Neuron (in vitro differentiated cells): ENCODE results near the gene SRR.
"Not testable (repeated sequence)": the region's sequence is repeated elsewhere in the genome, so short reads cannot be mapped to it uniquely, and the experiment has no call there.

Experiments
- H2AFZ ChIP-seq: one replicate; pipeline ENCODE4 v1.6.1; 2013; ENCODE audit warnings: low read depth, mild to moderate bottlenecking, inconsistent platforms, low read length, moderate library complexity
- H3K27me3 ChIP-seq: one replicate; pipeline ENCODE4 v1.6.1; 2013; ENCODE audit warnings: low read length; ENCODE audit not compliant: insufficient read depth
- H3K36me3 ChIP-seq: one replicate; pipeline ENCODE4 v1.6.1; 2013; ENCODE audit warnings: low read length; ENCODE audit not compliant: insufficient read depth
- H3K4me1 ChIP-seq: one replicate; pipeline ENCODE4 v1.6.1; 2013; ENCODE audit warnings: low read length; ENCODE audit not compliant: insufficient read depth
- H3K4me3 ChIP-seq: 2 replicates; pipeline ENCODE4 v1.5.1; 2013; ENCODE audit warnings: mild to moderate bottlenecking, low read length, moderate library complexity
- H3K9me3 ChIP-seq: one replicate; pipeline ENCODE4 v1.6.1; 2013; ENCODE audit warnings: low read length

Gene SRR

DNA sequence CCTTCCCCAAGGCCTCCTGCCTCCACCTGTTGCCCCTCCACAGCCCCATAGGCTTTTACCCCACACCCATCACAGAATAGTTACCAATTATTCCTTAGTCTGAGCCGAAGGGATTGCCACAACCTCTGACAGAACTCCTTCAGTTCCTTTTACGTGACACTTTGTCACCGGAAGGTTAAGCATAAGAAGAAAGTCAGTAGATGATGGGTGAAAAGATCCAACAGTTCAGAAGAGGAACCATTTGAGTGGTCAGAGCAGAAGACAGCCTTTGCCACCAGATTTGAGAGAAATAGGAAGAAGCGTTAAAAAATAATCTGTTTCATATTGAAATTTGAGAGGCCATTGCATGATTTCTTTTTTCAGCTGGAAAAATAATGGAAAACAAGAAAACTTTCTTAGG, 1.2 kb downstream of the SRR start:
- Histone ChIP-seq H3K27me3 (no peaks in the 10 kb centered on the region), H3K4me3 (no peak overlapping the region), H3K9me3 (peaks cover 7% of the 10 kb centered on the region), H3K4me1 (peaks cover 4% of the 10 kb centered on the region), H2AFZ (no peak overlapping the region), H3K36me3 (peaks cover 18% of the 10 kb centered on the region)

DNA sequence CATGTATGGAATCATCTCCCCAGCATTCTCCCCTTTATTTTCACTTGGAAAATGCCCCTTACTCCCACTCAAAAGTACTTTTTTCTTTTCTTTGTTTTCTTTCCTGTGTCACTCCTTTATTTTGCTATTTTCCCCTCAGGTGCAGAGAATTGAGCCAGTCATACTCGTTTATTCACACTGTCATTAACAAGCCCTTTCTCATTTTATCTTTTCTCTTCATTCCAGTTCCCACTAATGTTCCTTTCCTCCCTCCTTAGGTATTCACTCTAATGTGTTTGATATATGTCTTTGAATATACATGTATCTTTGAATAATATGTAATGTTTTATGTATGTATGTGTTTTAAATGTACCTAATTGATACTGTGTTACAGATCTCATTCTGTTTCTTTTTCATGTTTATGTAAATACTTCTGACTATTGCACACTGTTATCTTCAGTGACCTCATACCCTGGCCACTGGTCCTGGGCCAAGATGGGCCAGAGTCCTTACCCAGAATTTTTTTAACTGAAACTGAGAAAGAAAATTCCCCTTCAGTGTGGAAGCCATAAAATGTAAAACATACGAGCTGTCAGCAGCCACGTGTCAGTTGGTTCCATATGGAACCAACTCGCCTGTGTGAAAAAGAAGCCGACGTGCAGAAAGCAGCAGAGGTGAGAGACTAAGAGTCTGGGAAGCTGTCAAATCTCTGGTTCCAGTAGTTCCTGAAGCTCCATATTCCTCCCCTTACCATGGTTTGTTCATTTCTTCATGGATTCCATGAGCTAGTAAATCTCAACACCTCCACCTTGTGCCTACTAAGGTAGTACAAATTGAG, 5.8 kb downstream of the SRR start:
- Histone ChIP-seq H3K4me1 (no peaks in the 10 kb centered on the region), H3K4me3 (no peak overlapping the region), H3K36me3 (no peaks in the 10 kb centered on the region), H3K9me3 (no peaks in the 10 kb centered on the region), H3K27me3 (no peaks in the 10 kb centered on the region), H2AFZ (no peak overlapping the region)

GRCh38 chr17:2312736-2313135, 9.0 kb downstream of the SRR start:
- Histone ChIP-seq H2AFZ (no peak overlapping the region), H3K4me3 (no peak overlapping the region), H3K36me3 (no peaks in the 10 kb centered on the region), H3K9me3 (no peaks in the 10 kb centered on the region), H3K27me3 (no peaks in the 10 kb centered on the region), H3K4me1 (no peaks in the 10 kb centered on the region)

DNA sequence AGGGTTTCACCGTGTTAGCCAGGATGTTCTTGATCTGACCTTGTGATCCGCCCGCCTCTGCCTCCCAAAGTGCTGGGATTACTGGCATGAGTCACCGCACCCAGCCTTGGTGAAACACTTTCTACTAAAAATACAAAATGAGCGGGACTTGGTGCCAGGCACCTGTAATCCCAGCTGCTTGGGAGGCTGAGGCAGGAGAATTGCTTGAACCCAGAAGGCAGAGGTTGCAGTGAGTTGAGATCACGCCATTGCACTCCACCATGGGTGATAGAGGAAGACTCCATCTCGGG, 13.1 kb downstream of the SRR start:
- not testable (repeated sequence) for H3K4me3 ChIP-seq, H3K4me1 ChIP-seq, H3K9me3 ChIP-seq, H2AFZ ChIP-seq, H3K27me3 ChIP-seq
- peaks cover 22% of the 10 kb centered on the region for H3K36me3 ChIP-seq

DNA sequence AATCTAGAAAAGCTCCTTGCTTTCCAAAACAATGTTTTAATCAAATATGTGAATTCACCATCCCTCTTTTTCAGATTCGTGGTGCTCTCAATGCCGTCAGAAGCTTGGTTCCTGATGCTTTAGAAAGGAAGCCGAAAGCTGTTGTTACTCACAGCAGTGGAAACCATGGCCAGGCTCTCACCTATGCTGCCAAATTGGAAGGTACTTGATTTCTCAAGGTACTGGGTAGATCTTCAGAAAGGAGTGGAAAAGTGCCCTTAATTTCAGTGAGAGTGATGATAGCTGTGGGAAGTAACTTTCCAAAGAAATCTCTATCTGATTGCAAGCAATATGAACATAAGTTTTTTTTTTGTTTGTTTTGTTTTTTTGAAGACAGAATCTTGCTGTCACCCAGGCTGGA, 14.0 kb downstream of the SRR start:
- Histone ChIP-seq H3K9me3 (no peaks in the 10 kb centered on the region), H3K4me1 (no peaks in the 10 kb centered on the region), H3K4me3 (no peak overlapping the region), H3K27me3 (no peaks in the 10 kb centered on the region), H2AFZ (no peak overlapping the region), H3K36me3 (peaks cover 28% of the 10 kb centered on the region)

GRCh38 chr17:2319051-2319450, 15.3 kb downstream of the SRR start:
- no peaks in the 10 kb centered on the region for H3K27me3 ChIP-seq
- no peaks in the 10 kb centered on the region for H3K4me1 ChIP-seq
- no peaks in the 10 kb centered on the region for H3K9me3 ChIP-seq
- H2AFZ ChIP-seq: no peak overlapping the region
- peaks cover 40% of the 10 kb centered on the region for H3K36me3 ChIP-seq
- no peak overlapping the region for H3K4me3 ChIP-seq

DNA sequence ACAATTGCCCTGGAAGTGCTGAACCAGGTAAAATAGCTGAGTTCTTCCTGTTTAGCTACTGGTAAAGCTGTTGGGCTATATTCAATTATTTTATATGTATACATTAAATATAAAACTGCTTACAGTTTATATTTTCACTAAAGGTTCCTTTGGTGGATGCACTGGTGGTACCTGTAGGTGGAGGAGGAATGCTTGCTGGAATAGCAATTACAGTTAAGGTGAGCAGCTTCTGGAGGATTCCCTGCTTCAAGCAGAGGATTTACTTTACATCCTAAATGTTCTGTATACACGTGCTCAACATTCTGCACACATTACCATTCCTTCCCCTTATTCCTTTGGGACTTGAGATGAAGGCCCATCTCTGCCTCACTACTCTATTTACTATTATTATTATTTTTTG, 17.6 kb downstream of the SRR start:
- Histone ChIP-seq H3K9me3 (no peaks in the 10 kb centered on the region), H2AFZ (no peak overlapping the region), H3K4me3 (no peak overlapping the region), H3K36me3 (peaks cover 58% of the 10 kb centered on the region), H3K27me3 (no peaks in the 10 kb centered on the region), H3K4me1 (no peaks in the 10 kb centered on the region)

GRCh38 chr17:2323629-2324314, 20.0 kb downstream of the SRR start:
- H3K9me3 ChIP-seq: no peaks in the 10 kb centered on the region
- no peak overlapping the region for H3K4me3 ChIP-seq
- H2AFZ ChIP-seq: no peak overlapping the region
- peaks cover 72% of the 10 kb centered on the region for H3K36me3 ChIP-seq
- H3K27me3 ChIP-seq: no peaks in the 10 kb centered on the region
- no peaks in the 10 kb centered on the region for H3K4me1 ChIP-seq

DNA sequence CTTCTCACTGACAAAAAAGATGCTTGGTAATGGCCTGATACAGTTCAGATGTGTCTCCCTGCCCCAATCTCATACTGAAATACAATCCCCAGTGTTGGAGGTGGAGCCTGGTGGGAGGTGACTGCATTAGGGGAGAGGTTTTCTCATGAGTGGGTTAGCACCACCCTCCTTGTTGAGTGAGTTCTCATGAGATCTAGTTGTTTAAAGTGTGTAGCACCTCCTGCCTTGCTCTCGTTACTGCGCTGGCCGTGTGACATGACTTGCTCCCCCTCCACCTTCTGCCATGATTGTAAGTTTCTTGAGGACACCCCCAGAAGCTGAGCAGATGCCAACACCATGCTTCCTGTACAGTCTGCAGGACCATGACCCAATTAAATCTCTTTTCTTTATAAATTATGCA, 27.6 kb downstream of the SRR start:
- Histone ChIP-seq H2AFZ (no peak overlapping the region), H3K4me3 (no peak overlapping the region), H3K27me3 (no peaks in the 10 kb centered on the region), H3K9me3 (no peaks in the 10 kb centered on the region), H3K36me3 (peaks cover 82% of the 10 kb centered on the region), H3K4me1 (peaks cover 14% of the 10 kb centered on the region)

- Histone ChIP-seq H3K9me3 (no peaks in the 10 kb centered on the region), H3K4me3 (peak overlapping the region; percentile 94), H3K36me3 (peaks cover 47% of the 10 kb centered on the region), H2AFZ (peak overlapping the region; percentile 23), H3K27me3 (no peaks in the 10 kb centered on the region), H3K4me1 (peaks cover 19% of the 10 kb centered on the region)
These were observed 32.0 kb downstream of the SRR start for GRCh38 chr17:2335726-2336214.

- Histone ChIP-seq H3K4me3 (peak within 1 kb of the TSS; percentile 94), H3K27me3 (no peaks in the 10 kb centered on the region), H3K36me3 (peaks cover 44% of the 10 kb centered on the region), H3K4me1 (peaks cover 19% of the 10 kb centered on the region), H3K9me3 (no peaks in the 10 kb centered on the region), H2AFZ (peak within 1 kb of the TSS; percentile 63)
These were observed 32.6 kb downstream of the SRR start, which contains the start of gene TSR1 for GRCh38 chr17:2336215-2336851. TSR1 (minus strand) TSS chr17:2336457; CDS start chr17:2336427, 30 bp downstream.

DNA sequence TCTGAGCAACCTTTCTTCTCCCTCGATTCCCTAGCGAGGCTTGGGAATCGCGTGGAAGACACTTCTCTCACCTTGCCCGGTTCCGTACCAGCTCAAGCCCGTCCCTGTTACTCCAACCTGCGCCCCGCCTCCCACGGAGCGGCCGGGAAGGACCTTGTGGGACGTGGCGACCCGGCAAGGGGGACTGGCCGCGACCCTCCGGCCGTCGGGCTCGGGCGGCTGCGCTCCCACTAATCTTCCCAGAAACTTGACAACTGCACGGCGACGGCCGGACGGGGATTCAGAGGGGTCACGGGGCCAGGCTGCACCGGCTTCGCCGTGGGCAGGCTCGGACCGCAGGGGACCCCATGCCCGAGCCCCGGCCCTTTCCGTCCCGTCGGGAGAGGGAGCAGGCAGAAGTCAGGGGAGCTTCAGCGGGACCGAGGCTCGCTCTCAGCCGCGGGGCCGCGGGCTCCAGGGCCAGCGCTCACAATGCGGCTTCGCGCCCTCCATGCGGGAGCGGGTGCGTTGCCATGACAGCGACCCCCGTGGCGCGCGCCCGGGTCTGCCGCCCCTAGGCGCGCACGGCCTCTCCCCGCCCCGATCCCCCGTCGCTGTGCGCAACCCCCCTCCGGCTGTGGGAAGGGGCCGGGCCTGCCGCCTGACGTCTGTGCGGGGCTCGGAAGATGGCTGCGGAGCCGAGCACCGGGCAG, 33.2 kb downstream of the SRR start, which contains the start of gene SGSM2:
Gene SGSM2 (plus strand): TSS at position 650 of the 692 bp plus-strand sequence. CDS start 188 bp downstream, outside the sequence.
- Histone ChIP-seq H3K9me3 (no peaks in the 10 kb centered on the region), H3K4me3 (peak within 1 kb of the TSS; percentile 94), H3K36me3 (peaks cover 43% of the 10 kb centered on the region), H2AFZ (peak within 1 kb of the TSS; percentile 63), H3K27me3 (no peaks in the 10 kb centered on the region), H3K4me1 (peaks cover 19% of the 10 kb centered on the region)
